HCT116 (cell line): ENCODE data around the gene SEMA6B. TPM values are rescaled to one million over a fixed set of nuclear protein-coding genes. Genes with fewer than 3 reads are reported as not detected.

Experiments
- ATAC-seq: fragments of 200-7000 bp; cut with Tn5 transposase; 2 replicates; pipeline ENCODE4 v1.9.1; 2020; ENCODE audit warnings: mild to moderate bottlenecking, moderate library complexity
- BruUV-seq: library from RNA; stranded (reverse); fragments of 400-500 nt; replicated peaks from 2 replicates; lab custom pipeline; 2021; lab: Mats Ljungman, UMichigan
- CTCF ChIA-PET: fragments of 300-600 bp; sonication (Branson Sonifier 250); formaldehyde crosslinking; loops from one replicate; lab custom pipeline; 2021; ENCODE audit warnings: antibody characterized with exemption; lab: Charles Lee
- POLR2A ChIA-PET: fragments of 300-600, 350-600 bp; sonication (Branson Sonifier 250); formaldehyde crosslinking; loops from one replicate; lab custom pipeline; 2021; ENCODE audit warnings: antibody characterized with exemption; lab: Charles Lee
- RAD21 ChIA-PET, 2 experiments: fragments of 300-600 bp; sonication (Branson Sonifier 250); formaldehyde crosslinking; loops; one replicate each; lab custom pipeline; 2023; ENCODE audit warnings: low total read pairs in 2 of 2; ENCODE audit not compliant: uncharacterized antibody in 2 of 2, unreplicated experiment in 2 of 2, low non-redundant PET in 1 of 2; lab: Charles Lee
- DNase-seq: peaks from one replicate; pipeline ENCODE4 v3.0.0-alpha.2; 2010; ENCODE audit warnings: low read depth, low spot score
- H2AFZ ChIP-seq: fragments of 200-600 bp; shearing (Covaris generic), sonication (generic); 2 replicates; pipeline ENCODE4 v1.6.1; 2017; ENCODE audit warnings: low read depth, mixed run types, mixed read lengths, antibody characterized with exemption, low read length; ENCODE audit not compliant: poor library complexity, severe bottlenecking
- H3K27ac ChIP-seq: 2 replicates; pipeline ENCODE4 v1.5.1; 2012; ENCODE audit warnings: low read depth, low read length
- H3K27me3 ChIP-seq: fragments of 200-600 bp; sonication (generic); 2 replicates; pipeline ENCODE4 v1.6.1; 2016; ENCODE audit warnings: mixed run types, low read length, mixed read lengths; ENCODE audit not compliant: insufficient read depth
- H3K36me3 ChIP-seq, 2 experiments: fragments of 200-500 bp in 1 of 2; fragments of 200-600 bp in 1 of 2; sonication (Bioruptor generic) in 1 of 2; sonication (generic) in 1 of 2; 2 replicates each; pipeline versions ENCODE4 v1.5.1 to v1.6.1; 2014 to 2016; ENCODE audit warnings: low read length in 2 of 2, inconsistent platforms in 1 of 2, mixed read lengths in 1 of 2, mixed run types in 1 of 2; ENCODE audit not compliant: insufficient read depth in 2 of 2, control insufficient read depth in 1 of 2
- H3K4me1 ChIP-seq, 2 experiments: fragments of 200-600 bp in 1 of 2; sonication (generic) in 1 of 2; 2 replicates each; pipeline versions ENCODE4 v1.5.1 to v1.6.1; 2012 to 2017; ENCODE audit warnings: low read length in 2 of 2, inconsistent platforms in 1 of 2, mild to moderate bottlenecking in 1 of 2, mixed read lengths in 1 of 2, mixed run types in 1 of 2, moderate library complexity in 1 of 2; ENCODE audit not compliant: insufficient read depth in 2 of 2, control insufficient read depth in 1 of 2
- H3K4me2 ChIP-seq: fragments of 200-600 bp; sonication (generic); 2 replicates; pipeline ENCODE4 v1.6.1; 2017; ENCODE audit warnings: mixed run types, low read length, mixed read lengths
- H3K4me3 ChIP-seq, 2 experiments: fragments of 200-600 bp in 1 of 2; sonication (generic) in 1 of 2; replicated peaks in 1 of 2; 2 replicates each; pipeline ENCODE4 v1.5.1; 2011 to 2016; ENCODE audit warnings: low read length in 2 of 2, control low read depth in 1 of 2, low read depth in 1 of 2, mild to moderate bottlenecking in 1 of 2, mixed read lengths in 1 of 2, mixed run types in 1 of 2
- H3K79me2 ChIP-seq: fragments of 200-600 bp; sonication (generic); 2 replicates; pipeline ENCODE4 v1.6.1; 2017; ENCODE audit warnings: mild to moderate bottlenecking, mixed run types, low read length, moderate library complexity, mixed read lengths; ENCODE audit not compliant: insufficient read depth
- H3K9ac ChIP-seq: fragments of 200-600 bp; sonication (generic); 2 replicates; pipeline ENCODE4 v1.6.1; 2016; ENCODE audit warnings: low read length, mixed read lengths
- H3K9me2 ChIP-seq: fragments of 200-600 bp; sonication (generic), shearing (Covaris generic); 2 replicates; pipeline ENCODE4 v1.6.1; 2017; ENCODE audit warnings: mixed run types, mild to moderate bottlenecking, moderate library complexity; ENCODE audit not compliant: insufficient read depth
- H3K9me3 ChIP-seq, 2 experiments: fragments of 200-500 bp in 1 of 2; fragments of 200-600 bp in 1 of 2; sonication (Bioruptor generic) in 1 of 2; sonication (generic) in 1 of 2; 2 replicates each; pipeline ENCODE4 v1.6.1; 2014 to 2017; ENCODE audit warnings: low read length in 2 of 2, mixed read lengths in 2 of 2, inconsistent platforms in 1 of 2, low read depth in 1 of 2, mild to moderate bottlenecking in 1 of 2, mixed run types in 1 of 2, moderate library complexity in 1 of 2; ENCODE audit not compliant: control insufficient read depth in 1 of 2, insufficient read depth in 1 of 2
- H4K20me1 ChIP-seq: fragments of 200-600 bp; sonication (generic), shearing (Covaris generic); 2 replicates; pipeline ENCODE4 v1.6.1; 2017; ENCODE audit warnings: mixed run types, mild to moderate bottlenecking, moderate library complexity; ENCODE audit not compliant: insufficient read depth
- CEBPB ChIP-seq: IDR thresholded peaks from 2 replicates; pipeline ENCODE4 v1.6.1; 2012; ENCODE audit warnings: low read depth
- FOSL1 ChIP-seq: IDR thresholded peaks from 2 replicates; pipeline ENCODE4 v1.6.1; 2012; ENCODE audit warnings: low read depth
- intact Hi-C: fragments of 100-400 bp; cut with micrococcal nuclease; formaldehyde crosslinking; loops from 2 replicates; pipeline ENCODE4 v1.10.0; 2022
- total RNA-seq: library from RNA; stranded (reverse); gene quantifications from one replicate; pipeline ENCODE4 v1.2.1, GENCODE V29; 2021; ENCODE audit not compliant: unreplicated experiment

The SEMA6B gene
- total RNA-seq, 1 experiment from 2014 or later: 58.4 TPM

DNA sequence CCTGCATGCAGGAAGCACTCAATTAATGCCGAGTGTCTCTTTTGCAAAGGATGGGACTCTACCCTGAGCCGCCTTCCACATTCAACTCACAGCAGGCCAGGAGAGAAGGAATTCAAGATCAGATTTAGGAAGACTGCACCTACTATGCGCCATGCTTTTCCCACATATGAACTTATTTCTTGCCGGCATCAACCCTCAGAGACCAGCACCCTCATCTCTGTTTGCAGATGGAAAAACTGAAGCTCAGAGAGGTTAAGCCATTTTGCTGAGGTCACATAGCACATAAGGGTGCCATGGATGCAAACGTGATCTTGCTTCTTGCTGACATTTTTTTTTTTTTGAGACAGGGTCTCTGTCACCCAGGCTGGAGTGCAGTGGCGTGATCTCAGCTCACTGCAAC, 14.2 kb upstream of the SEMA6B start:
- ATAC-seq (no peak), DNase-seq (no peak)
- Histone ChIP-seq H3K4me1 (peaks cover 40 to 53% of the 10 kb centered on the region in 2 experiments), H3K9me2 (no peaks in the 10 kb centered on the region), H3K4me3 (no peak overlapping the region), H3K27me3 (no peaks in the 10 kb centered on the region), H3K27ac (peak overlapping the region; percentile 81; the same call in 1 of the 2 replicates), H2AFZ (no peak overlapping the region), H3K79me2 (peaks cover 45% of the 10 kb centered on the region), H3K9me3 (no peaks in the 10 kb centered on the region), H4K20me1 (no peaks in the 10 kb centered on the region), H3K4me2 (peak overlapping the region; percentile 88; the same call in 1 of the 2 replicates), H3K36me3 (no peaks in the 10 kb centered on the region), H3K9ac (0 out of 2 replicates have a peak overlapping the region, but pooled peaks have one; percentile 72)
- no TSS peak for BruUV-seq
- TF ChIP-seq CEBPB: no peak
- ChIA-PET RAD21 (no interaction called here), CTCF (interaction anchor here (4.2 kb wide), 1 partner anchor 7 kb away, joined by 26 read pairs; no protein-coding TSS in a partner anchor), POLR2A (no interaction called here)
- intact Hi-C loops: loop anchor here (10.0 kb wide), 1 partner anchor 231 kb away; no protein-coding TSS in a partner anchor

DNA sequence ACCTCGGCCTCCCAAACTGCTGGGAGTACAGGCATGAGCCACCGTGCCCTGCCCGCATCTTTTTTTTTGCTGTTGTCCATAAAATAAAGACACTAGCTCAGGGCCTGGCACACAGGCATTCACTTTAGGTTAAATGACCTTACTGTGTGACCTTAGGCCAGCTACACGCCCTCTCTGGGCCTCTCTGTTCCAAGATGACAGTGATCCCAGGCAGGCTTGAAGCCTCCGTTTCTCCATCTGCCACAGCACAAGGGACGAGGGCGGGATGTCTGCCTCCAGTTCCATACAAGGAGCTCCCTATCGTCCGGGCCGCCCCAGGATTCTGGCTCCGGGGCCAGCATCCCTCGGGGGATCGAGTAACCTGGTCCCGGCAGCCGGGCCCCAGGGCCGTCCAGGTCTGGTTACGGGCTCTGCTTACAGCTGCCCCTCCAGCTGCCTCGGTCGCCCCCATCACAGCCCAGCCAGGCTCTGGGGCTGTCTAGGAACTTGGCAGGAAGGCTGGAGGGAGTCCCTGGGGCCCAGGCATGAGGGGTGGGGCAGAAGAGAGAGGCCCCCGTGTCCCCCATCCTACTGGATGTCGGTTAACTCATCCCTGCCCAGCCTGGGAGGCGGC, 11.9 kb upstream of the SEMA6B start:
- ATAC-seq (no peak), DNase-seq (no peak)
- Histone ChIP-seq H4K20me1 (no peaks in the 10 kb centered on the region), H3K4me1 (peaks cover 31 to 53% of the 10 kb centered on the region in 2 experiments), H3K27me3 (no peaks in the 10 kb centered on the region), H3K79me2 (peaks cover 49% of the 10 kb centered on the region), H3K27ac (no peak overlapping the region), H3K9me2 (no peaks in the 10 kb centered on the region), H2AFZ (no peak overlapping the region), H3K4me2 (no peak overlapping the region), H3K4me3 (no peak overlapping the region), H3K9me3 (no peaks in the 10 kb centered on the region), H3K36me3 (no peaks in the 10 kb centered on the region), H3K9ac (no peak overlapping the region)
- BruUV-seq: no TSS peak
- ChIA-PET RAD21 (interaction anchor here in 1 of 2 experiments (0.7 kb wide), 1 partner anchor 12 kb away, joined by 3 read pairs; no protein-coding TSS in a partner anchor), POLR2A (no interaction called here), CTCF (no interaction called here)
- no peak for TF ChIP-seq FOSL1
- intact Hi-C loops: loop anchor here (10.0 kb wide), 1 partner anchor 233 kb away; no protein-coding TSS in a partner anchor
